Kidney (tissue), 14 donors: ENCODE results near the gene METTL23. TPM values are rescaled to one million over a fixed set of nuclear protein-coding genes. Genes with fewer than 3 reads are reported as not detected.

ENCODE experiments used
- DNase-seq, 5 donors: peaks; one replicate each; pipeline ENCODE4 v3.0.0-alpha.2; 2013 to 2020
- FAIRE-seq: peaks from 2 replicates; lab custom pipeline; 2012; peaks lifted over from hg19 to GRCh38; lab: Jason Lieb, UNC
- H3K27ac ChIP-seq, 2 donors: one replicate each; pipeline ENCODE4 v1.7.0; 2013; ENCODE audit warnings: low read depth in 2 of 2, low read length in 2 of 2, inconsistent platforms in 1 of 2
- H3K27me3 ChIP-seq: one replicate; pipeline ENCODE4 v1.7.1; 2013; ENCODE audit warnings: low read length, inconsistent platforms; ENCODE audit not compliant: control insufficient read depth, insufficient read depth
- H3K36me3 ChIP-seq, 3 donors: one replicate each; pipeline versions ENCODE4 v1.7.0 to v1.7.1; 2013; ENCODE audit warnings: low read length in 3 of 3, control low read depth in 1 of 3, inconsistent platforms in 1 of 3; ENCODE audit not compliant: insufficient read depth in 3 of 3, control insufficient read depth in 2 of 3
- H3K4me1 ChIP-seq, 3 donors: one replicate each; pipeline versions ENCODE4 v1.7.0 to v1.7.1; 2013; ENCODE audit warnings: low read length in 3 of 3, inconsistent platforms in 1 of 3, low read depth in 1 of 3; ENCODE audit not compliant: control insufficient read depth in 2 of 3, insufficient read depth in 2 of 3
- H3K4me3 ChIP-seq, 3 donors: one replicate each; pipeline versions ENCODE4 v1.7.0 to v1.8.1; 2013; ENCODE audit warnings: low read length in 3 of 3, control low read depth in 1 of 3, inconsistent platforms in 1 of 3
- H3K9ac ChIP-seq, 3 donors: one replicate each; pipeline versions ENCODE4 v1.7.0 to v1.7.1; 2013; ENCODE audit warnings: low read length in 3 of 3, control low read depth in 1 of 3, inconsistent platforms in 1 of 3
- H3K9me3 ChIP-seq, 3 donors: one replicate each; pipeline versions ENCODE4 v1.7.0 to v1.7.1; 2013; ENCODE audit warnings: low read length in 3 of 3, control low read depth in 1 of 3, inconsistent platforms in 1 of 3; ENCODE audit not compliant: control insufficient read depth in 2 of 3, insufficient read depth in 1 of 3
- intact Hi-C: fragments of 100-400 bp; cut with DNase I; formaldehyde crosslinking; loops from one replicate; pipeline ENCODE4 v1.11.1; 2022
- polyA plus RNA-seq: library from polyadenylated mRNA; stranded (reverse); fragments of 350-450 nt; fragmentation: Illumina TruSeq; extraction: RNeasy Lipid Tissue Mini Kit (QIAGEN cat#74804); gene quantifications from one replicate; pipeline ENCODE4 v1.2.3, GENCODE V29; 2014; ENCODE audit warnings: low read depth, low replicate concordance; ENCODE audit not compliant: insufficient read depth
- total RNA-seq: library from RNA; stranded (reverse); fragmentation: NEBNext Ultra II Directional; extraction: Animal tissue kit (Norgen Biotek cat#: 25700); gene quantifications from one replicate; pipeline ENCODE4 v1.2.1, GENCODE V29; 2021
- TF ChIP-seq, protein P1 (sequence below): IDR thresholded peaks from 3 replicates; pipeline ENCODE4 v1.5.1; 2012; ENCODE audit warnings: mild to moderate bottlenecking, moderate library complexity, borderline replicate concordance; ENCODE audit not compliant: insufficient read depth; ENCODE audit errors: extremely low read depth
- donor health status: control.
- donor health status: control.
- donor health status: control.
- donor health status: control.
- donor health status: control.
- donor health status: DM: yes; HTN: yes; CAD: no.
- donor health status: Normal renal cell carcinoma (clear cell type).

The METTL23 gene
- total and polyA plus RNA-seq, 2 donors from 2014 or later: 38.2 to 53.0 TPM

DNA sequence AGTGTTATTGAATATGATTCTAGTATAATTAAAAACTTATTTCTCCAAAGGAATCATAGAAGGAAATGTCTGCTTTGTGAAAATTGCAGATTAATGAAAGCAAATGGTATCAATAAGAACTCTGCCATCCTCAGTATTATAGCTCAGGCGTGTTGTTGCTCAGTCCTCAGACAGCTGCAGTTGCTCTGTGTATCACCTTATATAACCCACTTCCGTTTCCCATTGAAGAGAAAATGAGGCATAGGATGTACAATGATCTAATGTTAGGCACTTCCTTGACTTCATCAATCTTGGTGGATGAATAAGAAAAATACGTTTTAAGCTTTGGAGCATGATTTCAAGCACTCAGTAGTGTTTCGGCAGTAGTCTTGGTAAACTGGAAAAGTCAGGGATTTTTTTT, 25.4 kb downstream of the METTL23 start:
- Histone ChIP-seq H3K36me3 (peaks cover 0 to 3% (median 0%) of the 10 kb centered on the region in 3 donors), H3K9ac (no peak overlapping the region), H3K9me3 (no peaks in the 10 kb centered on the region), H3K4me3 (no peak overlapping the region), H3K27me3 (no peaks in the 10 kb centered on the region), H3K27ac (no peak overlapping the region), H3K4me1 (no peaks in the 10 kb centered on the region)
- FAIRE-seq (no peak), DNase-seq (no peak)
- TF ChIP-seq, protein P1, sequence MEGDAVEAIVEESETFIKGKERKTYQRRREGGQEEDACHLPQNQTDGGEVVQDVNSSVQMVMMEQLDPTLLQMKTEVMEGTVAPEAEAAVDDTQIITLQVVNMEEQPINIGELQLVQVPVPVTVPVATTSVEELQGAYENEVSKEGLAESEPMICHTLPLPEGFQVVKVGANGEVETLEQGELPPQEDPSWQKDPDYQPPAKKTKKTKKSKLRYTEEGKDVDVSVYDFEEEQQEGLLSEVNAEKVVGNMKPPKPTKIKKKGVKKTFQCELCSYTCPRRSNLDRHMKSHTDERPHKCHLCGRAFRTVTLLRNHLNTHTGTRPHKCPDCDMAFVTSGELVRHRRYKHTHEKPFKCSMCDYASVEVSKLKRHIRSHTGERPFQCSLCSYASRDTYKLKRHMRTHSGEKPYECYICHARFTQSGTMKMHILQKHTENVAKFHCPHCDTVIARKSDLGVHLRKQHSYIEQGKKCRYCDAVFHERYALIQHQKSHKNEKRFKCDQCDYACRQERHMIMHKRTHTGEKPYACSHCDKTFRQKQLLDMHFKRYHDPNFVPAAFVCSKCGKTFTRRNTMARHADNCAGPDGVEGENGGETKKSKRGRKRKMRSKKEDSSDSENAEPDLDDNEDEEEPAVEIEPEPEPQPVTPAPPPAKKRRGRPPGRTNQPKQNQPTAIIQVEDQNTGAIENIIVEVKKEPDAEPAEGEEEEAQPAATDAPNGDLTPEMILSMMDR: no peak
- intact Hi-C loops: no loop called here

DNA sequence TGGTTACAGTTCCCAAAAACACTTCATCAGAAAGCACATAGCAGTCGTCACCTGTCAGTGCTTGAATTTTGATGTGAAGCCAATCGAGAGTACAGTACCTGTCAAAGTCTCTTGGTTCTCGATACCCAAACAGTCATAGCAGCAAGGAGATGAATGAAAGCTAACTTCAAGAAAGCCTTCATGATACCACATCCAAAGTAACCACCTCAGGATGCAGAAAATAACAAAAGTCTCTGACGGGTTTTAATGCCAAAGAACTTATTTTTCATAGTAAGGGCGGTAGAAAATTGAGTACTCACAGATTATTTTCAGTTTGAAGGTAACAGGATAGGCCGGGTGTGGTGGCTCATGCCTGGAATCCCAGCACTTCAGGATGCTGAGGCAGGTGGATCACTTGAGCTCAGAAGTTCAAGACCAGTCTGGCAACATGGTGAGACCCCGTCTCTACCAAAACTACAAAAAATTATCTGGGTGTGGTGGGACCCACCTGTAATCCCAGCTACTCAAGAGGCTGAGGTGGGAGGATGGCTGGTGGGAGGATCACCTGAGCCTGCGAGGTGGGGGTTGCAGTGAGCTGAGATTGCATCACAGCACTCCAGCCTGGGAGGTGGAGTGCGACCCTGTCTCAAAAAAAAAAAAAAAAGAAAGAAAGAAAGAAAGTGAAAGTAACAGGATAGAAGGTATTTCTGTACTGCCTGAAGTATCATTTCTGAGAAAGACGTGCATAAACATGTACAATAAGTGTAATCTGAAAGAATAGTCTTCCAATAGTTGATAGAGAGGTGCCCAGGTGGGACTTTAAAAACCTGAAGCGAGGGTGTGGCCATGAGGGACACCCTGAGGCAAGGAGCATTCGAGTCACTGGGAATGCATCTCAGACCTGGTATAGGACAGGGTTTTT, 26.7 kb downstream of the METTL23 start:
- no peaks in the 10 kb centered on the region for H3K27me3 ChIP-seq
- TF ChIP-seq, protein P1: no peak
- no peak overlapping the region for H3K4me3 ChIP-seq
- no peak overlapping the region for H3K27ac ChIP-seq
- no peaks in the 10 kb centered on the region for H3K9me3 ChIP-seq
- no peak overlapping the region for H3K9ac ChIP-seq
- FAIRE-seq: no peak
- H3K36me3 ChIP-seq: peaks cover 0 to 5% (median 0%) of the 10 kb centered on the region in 3 donors
- intact Hi-C loops: no loop called here
- H3K4me1 ChIP-seq: no peaks in the 10 kb centered on the region
- no peak for DNase-seq

DNA sequence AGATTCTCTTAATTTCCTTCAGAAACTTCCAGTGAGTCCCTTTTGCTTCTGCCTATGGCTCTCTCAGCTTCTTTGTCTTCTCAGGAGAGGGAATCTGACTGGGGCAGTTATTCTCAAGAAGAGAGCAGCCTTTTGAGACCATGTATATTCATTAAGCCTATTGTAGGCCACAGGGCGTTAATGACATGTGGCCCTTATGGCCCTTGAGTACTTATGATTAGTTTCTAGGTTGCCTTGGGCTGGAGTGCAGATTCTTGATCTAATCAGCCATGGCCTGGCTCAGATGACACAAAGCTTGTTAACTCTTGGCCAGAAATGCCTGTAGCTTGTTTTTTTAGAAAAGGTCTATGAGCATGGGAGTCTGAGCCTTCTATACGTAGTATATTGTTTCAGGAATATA, 28.6 kb downstream of the METTL23 start:
- TF ChIP-seq, protein P1: no peak
- no peak overlapping the region for H3K27ac ChIP-seq
- no peak for FAIRE-seq

More for the DNA sequence above, 28.6 kb downstream of the METTL23 start:
- Histone ChIP-seq H3K4me1 (no peaks in the 10 kb centered on the region), H3K27me3 (no peaks in the 10 kb centered on the region), H3K9me3 (no peaks in the 10 kb centered on the region), H3K36me3 (peaks cover 0 to 5% (median 0%) of the 10 kb centered on the region in 3 donors), H3K4me3 (no peak overlapping the region), H3K9ac (no peak overlapping the region)
- intact Hi-C loops: no loop called here
- no peak for DNase-seq
